B cell (primary cell): ENCODE measurements around the gene AGAP1. TPM values are rescaled to one million over a fixed set of nuclear protein-coding genes. Genes with fewer than 3 reads are reported as not detected.

Experiments used
- ATAC-seq: fragments of 200-7000 bp; cut with Tn5 transposase; one replicate; pipeline ENCODE4 v1.10.0; 2021; ENCODE audit warnings: low read depth, mild to moderate bottlenecking, moderate number of reproducible peaks, moderate library complexity
- CTCF ChIA-PET: fragments of 350-600 bp; sonication (Branson Sonifier 250); formaldehyde crosslinking; loops from one replicate; lab custom pipeline; 2021; ENCODE audit warnings: antibody characterized with exemption, inconsistent platforms; lab: Charles Lee
- POLR2A ChIA-PET: fragments of 350-600 bp; sonication (Branson Sonifier 250); formaldehyde crosslinking; loops from one replicate; lab custom pipeline; 2021; ENCODE audit warnings: antibody characterized with exemption; lab: Charles Lee
- DNase-seq: peaks from one replicate; pipeline ENCODE4 v3.0.0; 2013
- H2AFZ ChIP-seq: 2 replicates; pipeline ENCODE4 v1.6.1; 2012; ENCODE audit warnings: mild to moderate bottlenecking, low read depth, low read length; ENCODE audit not compliant: insufficient read depth, poor library complexity, severe bottlenecking
- H3K27ac ChIP-seq, 2 donors: 1 replicate in 1 of 2; 2 replicates in 1 of 2; pipeline ENCODE4 v1.5.1; 2012 to 2013; ENCODE audit warnings: low read length in 2 of 2, mild to moderate bottlenecking in 2 of 2, moderate library complexity in 1 of 2
- H3K27me3 ChIP-seq, 4 experiments: fragments of 200-600 bp in 1 of 4; sonication (generic) in 1 of 4; replicated peaks in 1 of 4; 1 replicate in 2 of 4; 2 replicates in 2 of 4; pipeline versions ENCODE4 v1.6.1 to v1.7.0; 2013 to 2016; ENCODE audit warnings: low read length in 3 of 4, mild to moderate bottlenecking in 2 of 4, mixed read lengths in 1 of 4, moderate library complexity in 1 of 4; ENCODE audit not compliant: insufficient read depth in 4 of 4, control insufficient read depth in 3 of 4; ENCODE audit errors: control extremely low read depth in 1 of 4
- H3K36me3 ChIP-seq, 2 experiments: replicated peaks in 1 of 2; 1 replicate in 1 of 2; 2 replicates in 1 of 2; pipeline versions ENCODE4 v1.6.1 to v1.7.1; 2013; ENCODE audit warnings: low read length in 1 of 2; ENCODE audit not compliant: insufficient read depth in 2 of 2, control insufficient read depth in 1 of 2; ENCODE audit errors: control extremely low read depth in 1 of 2, extremely low read depth in 1 of 2
- H3K4me1 ChIP-seq, 2 donors: fragments of 200-600 bp in 1 of 2; sonication (generic) in 1 of 2; 1 replicate in 1 of 2; 2 replicates in 1 of 2; pipeline versions ENCODE4 v1.5.1 to v1.6.1; 2013 to 2017; ENCODE audit warnings: low read length in 2 of 2; ENCODE audit not compliant: control insufficient read depth in 2 of 2, insufficient read depth in 2 of 2
- H3K4me2 ChIP-seq: replicated peaks from 2 replicates; pipeline ENCODE3; 2012; ENCODE audit warnings: mild to moderate bottlenecking, low read depth, low read length; ENCODE audit not compliant: poor library complexity, severe bottlenecking
- H3K4me3 ChIP-seq, 5 experiments: fragments of 200-600 bp in 1 of 5; sonication (generic) in 1 of 5; 1 replicate in 3 of 5; 2 replicates in 2 of 5; pipeline versions ENCODE4 v1.5.1 to v1.7.0; 2011 to 2016; ENCODE audit warnings: low read length in 4 of 5, mild to moderate bottlenecking in 4 of 5, low read depth in 2 of 5, control low read depth in 1 of 5, moderate library complexity in 1 of 5; ENCODE audit not compliant: insufficient read depth in 1 of 5; ENCODE audit errors: control extremely low read depth in 1 of 5, extremely low read depth in 1 of 5
- H3K79me2 ChIP-seq: fragments of 200-600 bp; sonication (generic); one replicate; pipeline ENCODE4 v1.6.0; 2016; ENCODE audit warnings: low read length; ENCODE audit not compliant: control insufficient read depth, insufficient read depth
- H3K9ac ChIP-seq: fragments of 200-600 bp; sonication (generic); 2 replicates; pipeline ENCODE4 v1.6.1; 2017; ENCODE audit warnings: mild to moderate bottlenecking, low read length, moderate library complexity
- H3K9me3 ChIP-seq, 3 donors: one replicate each; pipeline versions ENCODE4 v1.6.1 to v1.7.1; 2013; ENCODE audit warnings: low read length in 2 of 3; ENCODE audit not compliant: control insufficient read depth in 2 of 3, insufficient read depth in 1 of 3; ENCODE audit errors: control extremely low read depth in 1 of 3
- H4K20me1 ChIP-seq: 2 replicates; pipeline ENCODE4 v1.6.0; 2012; ENCODE audit warnings: mild to moderate bottlenecking, low read length; ENCODE audit not compliant: insufficient read depth, control insufficient read depth, poor library complexity, severe bottlenecking
- H3K27ac Mint-ChIP-seq: one replicate; pipeline ENCODE4 v1.8.0; 2021; ENCODE audit warnings: mixed read lengths
- H3K27me3 Mint-ChIP-seq: one replicate; pipeline ENCODE4 v1.8.0; 2021; ENCODE audit warnings: mixed read lengths
- H3K4me1 Mint-ChIP-seq: one replicate; pipeline ENCODE4 v1.8.0; 2021; ENCODE audit warnings: mixed read lengths
- H3K4me3 Mint-ChIP-seq: one replicate; pipeline ENCODE4 v1.8.0; 2021; ENCODE audit warnings: mixed read lengths
- H3K9me3 Mint-ChIP-seq: one replicate; pipeline ENCODE4 v1.8.0; 2022; ENCODE audit warnings: mixed read lengths; ENCODE audit not compliant: insufficient read depth
- CTCF ChIP-seq: fragments of 200-600 bp; IDR thresholded peaks from one replicate; pipeline ENCODE4 v1.8.0; 2022; ENCODE audit warnings: antibody characterized with exemption, mild to moderate bottlenecking
- EZH2 ChIP-seq: IDR thresholded peaks from 2 replicates; pipeline ENCODE4 v1.6.1; 2012; ENCODE audit warnings: borderline replicate concordance, low read depth, mild to moderate bottlenecking, moderate library complexity, low read length; ENCODE audit not compliant: insufficient read depth, poor library complexity, severe bottlenecking
- WGBS: methylation state at CpG from one replicate; pipeline ENCODE4 v1.1.5; 2013; ENCODE audit warnings: missing lambda C conversion rate; ENCODE audit not compliant: insufficient coverage; 5-methylcytosine and 5-hydroxymethylcytosine counted together
- intact Hi-C: fragments of 100-400 bp; cut with micrococcal nuclease; formaldehyde crosslinking; loops from one replicate; pipeline ENCODE4 v1.10.0; 2022
- polyA plus RNA-seq: library from polyadenylated mRNA; depleted of rRNA; stranded (reverse); fragments of >200 nt; gene quantifications from 2 replicates; pipeline ENCODE4 v1.2.3, GENCODE V29; 2012
- total RNA-seq, 2 donors: library from RNA; stranded (reverse); fragments of 120-200 nt in 1 of 2; gene quantifications; 1 replicate in 1 of 2; 2 replicates in 1 of 2; pipeline versions ENCODE4 v1.2.3 to v1.2.4, GENCODE V29; 2013 to 2022

Gene AGAP1
- total and polyA plus RNA-seq, 2 donors (not counting 1 experiment from before 2014, with no cell fraction given) = 0.01 TPM; not detected in 1

GRCh38 chr2:235573331-235574221 is 79.7 kb downstream of the AGAP1 start:
- POLR2A ChIA-PET = no interaction called here
- no peak overlapping the region for H3K27ac ChIP-seq
- no peaks in the 10 kb centered on the region for H3K4me1 ChIP-seq
- peaks cover 2% of the 10 kb centered on the region for H3K9me3 Mint-ChIP-seq
- no peaks in the 10 kb centered on the region for H3K4me1 Mint-ChIP-seq
- H3K4me3 ChIP-seq = no peak overlapping the region
- no peaks in the 10 kb centered on the region for H3K27me3 ChIP-seq
- ATAC-seq (no peak), DNase-seq (no peak)
- H3K9me3 ChIP-seq = peaks cover 0 to 11% (median 0%) of the 10 kb centered on the region in 3 donors
- CTCF ChIA-PET = no interaction called here
- no peaks in the 10 kb centered on the region for H3K36me3 ChIP-seq
- no peaks in the 10 kb centered on the region for H4K20me1 ChIP-seq
- no peak overlapping the region for H3K27ac Mint-ChIP-seq
- H3K27me3 Mint-ChIP-seq = peaks cover 3% of the 10 kb centered on the region
- H3K9ac ChIP-seq = no peak overlapping the region
- 85% methylated on average over 9 of the region's 12 CpGs for WGBS
- no peaks in the 10 kb centered on the region for H3K79me2 ChIP-seq
- intact Hi-C loops = no loop called here
- TF ChIP-seq EZH2 = no peak
- TF ChIP-seq CTCF = no peak
- no peak overlapping the region for H2AFZ ChIP-seq
- H3K4me2 ChIP-seq = no peak overlapping the region
- H3K4me3 Mint-ChIP-seq = no peak overlapping the region

GRCh38 chr2:235575431-235575830 is 81.6 kb downstream of the AGAP1 start:
- Mint-ChIP-seq H3K27ac (no peak overlapping the region), H3K9me3 (no peaks in the 10 kb centered on the region), H3K4me3 (no peak overlapping the region), H3K4me1 (no peaks in the 10 kb centered on the region), H3K27me3 (peaks cover under 1% of the 10 kb centered on the region)
- DNase-seq = no peak
- no peak overlapping the region for H3K4me3 ChIP-seq
- intact Hi-C loops = no loop called here
- no peaks in the 10 kb centered on the region for H4K20me1 ChIP-seq
- no peaks in the 10 kb centered on the region for H3K36me3 ChIP-seq
- TF ChIP-seq CTCF = no peak
- TF ChIP-seq EZH2 = no peak
- H3K9ac ChIP-seq = no peak overlapping the region
- no peaks in the 10 kb centered on the region for H3K79me2 ChIP-seq
- ATAC-seq = no peak
- H3K4me2 ChIP-seq = no peak overlapping the region
- H3K27ac ChIP-seq = no peak overlapping the region
- no peak overlapping the region for H2AFZ ChIP-seq
- no peaks in the 10 kb centered on the region for H3K4me1 ChIP-seq
- ChIA-PET POLR2A (no interaction called here), CTCF (no interaction called here)
- peaks cover 0 to 3% (median 0%) of the 10 kb centered on the region in 3 donors for H3K9me3 ChIP-seq
- no peaks in the 10 kb centered on the region for H3K27me3 ChIP-seq
- 76% methylated on average over 5 of the region's 8 CpGs for WGBS
